ENCODE measurements around the gene TEX30. TPM values are rescaled to one million over a fixed set of nuclear protein-coding genes. Genes with fewer than 3 reads are reported as not detected.
"Not testable (repeated sequence)": the region's sequence is repeated elsewhere in the genome, so short reads cannot be mapped to it uniquely, and the experiment has no call there.

TEX30 gene
- total and polyA plus RNA-seq, 2 of the 4 experiments (the other 2 are of a cell fraction), result 8.1 to 10.4 TPM

DNA sequence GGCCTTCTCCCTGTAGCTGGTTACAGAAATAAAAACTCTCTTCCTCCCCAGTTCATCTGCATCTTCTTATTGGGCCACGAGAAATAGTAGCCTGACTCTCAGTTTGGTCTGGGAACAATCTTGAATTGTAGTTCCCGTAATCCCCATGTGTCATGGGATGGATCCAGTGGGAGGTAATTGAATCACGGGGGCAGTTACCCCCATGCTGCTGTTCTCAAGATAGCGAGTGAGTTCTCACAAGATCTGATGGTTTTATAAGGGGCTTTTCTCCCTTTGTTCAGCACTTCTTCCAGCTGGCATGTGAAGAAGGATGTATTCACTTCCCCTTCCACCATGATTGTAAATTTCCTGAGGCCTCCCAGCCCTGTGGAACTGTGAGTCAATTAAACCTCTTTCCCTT is 7.1 kb upstream of the TEX30 start:
- intact Hi-C loops (cut with micrococcal nuclease), result not testable (repeated sequence)

More for the DNA sequence above, 7.1 kb upstream of the TEX30 start:
- H2AK5ac ChIP-seq (ENCODE audit: low read depth, low read length); in situ Hi-C loops (cut with MboI; ENCODE audit: low sequenced_read_pairs); ATAC-seq (ENCODE audit: low read depth); H2AFZ ChIP-seq (replicated peaks; ENCODE audit: low read length, poor library complexity); H4K91ac ChIP-seq (ENCODE audit: insufficient read depth, low read depth, low read length); H4K5ac ChIP-seq (ENCODE audit: low read depth, low read length); H2BK120ac ChIP-seq (ENCODE audit: low read depth, low read length); POLR2A ChIA-PET (ENCODE audit: unreplicated experiment); H4K20me1 ChIP-seq (ENCODE audit: insufficient read depth, low read length); H3K27me3 ChIP-seq (ENCODE audit: control insufficient read depth, insufficient read depth, low read length); H3K9me1 ChIP-seq (ENCODE audit: insufficient read depth, low read length); H2BK15ac ChIP-seq (ENCODE audit: low read depth, low read length); H3K18ac ChIP-seq (ENCODE audit: low read depth, low read length); CTCF ChIA-PET; H3K23ac ChIP-seq (ENCODE audit: low read depth, low read length); BruUV-seq (replicated peaks); H3K56ac ChIP-seq (ENCODE audit: extremely low read depth, insufficient read depth, low read length); H3K79me1 ChIP-seq (ENCODE audit: low read depth in 1 of 2, low read length in 2 of 2); H4K8ac ChIP-seq (ENCODE audit: low read depth in 2 of 2, low read length in 2 of 2); H3K4me1 ChIP-seq (ENCODE audit: control insufficient read depth, insufficient read depth, low read length); H3K9ac ChIP-seq (ENCODE audit: low read depth, low read length); H3K4me3 ChIP-seq (ENCODE audit: insufficient read depth, low read depth, low read length); H3K4ac ChIP-seq (ENCODE audit: low read depth, low read length); dilution Hi-C loops (cut with HindIII; ENCODE audit: low sequenced_read_pairs, unreplicated experiment); H2BK5ac ChIP-seq (ENCODE audit: low read depth, low read length, poor library complexity, severe bottlenecking); H3K27ac ChIP-seq (ENCODE audit: insufficient read depth, low read length); H2BK20ac ChIP-seq (ENCODE audit: low read depth, low read length); H3K36me3 ChIP-seq (ENCODE audit: control insufficient read depth, insufficient read depth, low read length); H3K14ac ChIP-seq (replicated peaks; ENCODE audit: low read depth, low read length); H3K4me2 ChIP-seq (ENCODE audit: low read depth, low read length); H3K9me3 ChIP-seq (ENCODE audit: control insufficient read depth, insufficient read depth, low read length); DNase-seq; H2AK9ac ChIP-seq (replicated peaks; ENCODE audit: low read depth, low read length, poor library complexity): not testable (repeated sequence)
- WGBS, 2 experiments (ENCODE audit: extremely low coverage in 2 of 2, insufficient read length in 1 of 2), result 100% methylated on average over 1 of the region's 4 CpGs; no CpG with 5 or more reads in 1 of the 2 experiments
